NOMO-1 treated with DMSO at 0.1 percent for 48 hours (cell line): ENCODE results near the gene ENPEP.
"Not testable (repeated sequence)": the region's sequence is repeated elsewhere in the genome, so short reads cannot be mapped to it uniquely, and the experiment has no call there.

ENCODE experiments used
- DNase-seq: peaks from one replicate; lab custom pipeline; 2025; ENCODE audit not compliant: unreplicated experiment; lab: John Stamatoyannopoulos, UW

ENPEP gene

GRCh38 chr4:110483516-110483915, 7.6 kb downstream of the ENPEP start:
- DNase-seq = no peak

- DNase-seq = peak; percentile 81
Measured at GRCh38 chr4:110484029-110484428, 8.1 kb downstream of the ENPEP start.

GRCh38 chr4:110484767-110485166, 8.8 kb downstream of the ENPEP start:
- peak; percentile 38 for DNase-seq

- DNase-seq = no peak
Measured at GRCh38 chr4:110485452-110485851, 9.5 kb downstream of the ENPEP start.

- no peak for DNase-seq
Measured at GRCh38 chr4:110486256-110486655, 10.3 kb downstream of the ENPEP start.

- not testable (repeated sequence) for DNase-seq
Measured at GRCh38 chr4:110486850-110487249, 10.9 kb downstream of the ENPEP start.

GRCh38 chr4:110487873-110488272, 11.9 kb downstream of the ENPEP start:
- peak; percentile 20 for DNase-seq

GRCh38 chr4:110489901-110490508, 14.1 kb downstream of the ENPEP start:
- peak; percentile 23 for DNase-seq

GRCh38 chr4:110492522-110492921, 16.6 kb downstream of the ENPEP start:
- DNase-seq = peak; percentile 95

GRCh38 chr4:110493520-110493919, 17.6 kb downstream of the ENPEP start:
- no peak for DNase-seq

GRCh38 chr4:110498420-110498819, 22.5 kb downstream of the ENPEP start:
- no peak for DNase-seq

- no peak for DNase-seq
Measured at GRCh38 chr4:110499126-110499525, 23.2 kb downstream of the ENPEP start.

- DNase-seq = no peak
Measured at GRCh38 chr4:110501826-110502225, 25.9 kb downstream of the ENPEP start.

- DNase-seq = no peak
Measured at GRCh38 chr4:110503270-110504083, 27.5 kb downstream of the ENPEP start.

- no peak for DNase-seq
Measured at GRCh38 chr4:110504084-110504435, 28.1 kb downstream of the ENPEP start.

- no peak for DNase-seq
Measured at GRCh38 chr4:110505440-110505839, 29.5 kb downstream of the ENPEP start.

GRCh38 chr4:110508827-110509710, 33.1 kb downstream of the ENPEP start:
- peak; percentile 20 for DNase-seq

- DNase-seq = no peak
Measured at GRCh38 chr4:110510277-110510676, 34.3 kb downstream of the ENPEP start.

- DNase-seq = peak; percentile 57
Measured at GRCh38 chr4:110510955-110511544, 35.1 kb downstream of the ENPEP start.

- no peak for DNase-seq
Measured at GRCh38 chr4:110512901-110513300, 36.9 kb downstream of the ENPEP start.

GRCh38 chr4:110514889-110515479, 39.0 kb downstream of the ENPEP start:
- DNase-seq = peak; percentile 35
